GM18508 (cell line): ENCODE results near the gene NDUFA8.

Source experiments
- ATAC-seq: cut with Tn5 transposase; IDR thresholded peaks from one replicate; pipeline ENCODE4 v1.9.1; 2021; ENCODE audit warnings: moderate number of reproducible peaks; ENCODE audit not compliant: insufficient read depth, unreplicated experiment

Gene NDUFA8

DNA sequence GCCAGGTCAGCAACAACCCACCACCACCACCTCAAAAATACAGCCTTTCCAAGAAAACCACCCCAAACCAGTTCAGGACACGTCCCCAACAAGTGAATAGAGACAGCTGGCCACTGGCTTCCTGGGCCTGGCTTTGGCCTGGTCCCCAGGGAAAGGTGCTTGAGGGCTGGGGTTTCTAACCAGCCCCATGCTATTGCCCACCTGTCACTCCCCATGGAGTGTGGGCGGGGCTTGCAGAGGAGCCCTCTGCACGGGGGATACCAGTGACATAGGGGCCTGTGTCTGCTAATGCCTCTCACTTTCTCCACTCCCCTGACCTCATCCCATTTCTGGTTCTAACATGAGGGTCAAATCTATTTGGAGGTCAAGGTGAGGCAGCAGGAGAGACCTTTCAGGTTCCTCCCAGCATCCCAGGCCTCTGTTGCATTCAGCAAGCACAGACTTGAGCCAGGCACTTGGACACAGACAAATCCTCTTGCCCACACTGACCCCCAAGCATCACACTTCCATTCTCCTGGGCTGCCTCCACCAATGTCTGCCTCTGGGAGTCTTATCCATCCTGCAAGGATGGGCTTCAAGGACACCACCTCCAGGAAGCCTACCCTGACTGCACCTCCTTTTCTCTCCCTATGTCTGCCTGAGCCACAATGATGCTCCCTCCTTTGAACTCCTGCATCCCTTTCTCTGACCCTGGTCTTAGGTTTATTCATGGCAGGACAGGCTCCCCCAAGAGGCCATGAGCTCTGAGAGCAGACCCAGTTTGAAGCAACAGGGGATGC is 50.4 kb downstream of the NDUFA8 start:
- ATAC-seq, result no peak

DNA sequence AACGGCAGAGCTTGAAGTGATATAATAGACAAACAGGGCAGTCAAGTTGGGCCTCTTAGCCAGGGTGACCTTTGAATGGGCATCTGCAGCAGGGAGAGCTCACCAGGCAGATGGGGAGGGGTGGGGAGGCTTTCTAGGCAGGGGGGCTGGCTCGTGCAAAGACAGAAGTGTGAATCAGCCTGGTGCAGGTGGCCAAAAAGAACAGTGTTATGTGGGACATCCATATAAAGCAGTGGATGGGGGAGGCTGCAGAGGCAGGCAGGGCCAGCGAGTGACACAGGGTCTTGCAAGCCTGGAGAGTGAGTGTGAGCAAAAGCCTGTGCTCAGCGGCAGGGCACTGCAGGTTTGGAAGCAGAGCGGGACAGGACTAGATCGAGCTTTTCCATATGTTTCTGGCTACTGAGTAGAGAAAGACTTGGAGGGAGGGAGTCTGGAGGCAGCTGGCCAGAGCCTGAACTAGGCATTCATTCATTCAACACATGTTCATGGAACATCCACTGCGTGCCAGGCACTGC is 52.2 kb downstream of the NDUFA8 start:
- no peak for ATAC-seq

DNA sequence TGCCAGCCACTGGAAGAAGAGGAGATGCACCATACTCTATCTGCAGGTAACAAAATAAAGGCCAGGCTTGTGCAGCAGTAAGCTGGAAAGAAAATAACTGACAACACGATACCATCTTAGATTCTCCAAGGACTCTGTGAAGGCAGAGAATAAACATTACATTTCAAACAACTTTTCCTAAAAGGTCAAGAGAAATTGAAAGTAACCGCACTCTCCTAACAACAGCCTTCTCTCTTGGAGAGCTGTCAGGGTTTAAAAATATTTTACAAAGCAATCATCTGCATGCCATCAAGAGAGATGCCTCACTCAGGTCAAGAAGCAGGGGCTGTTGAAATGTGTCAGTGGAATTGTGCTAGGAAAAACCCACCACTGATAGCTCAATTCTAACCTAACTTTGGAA is 53.0 kb downstream of the NDUFA8 start:
- ATAC-seq, result no peak

DNA sequence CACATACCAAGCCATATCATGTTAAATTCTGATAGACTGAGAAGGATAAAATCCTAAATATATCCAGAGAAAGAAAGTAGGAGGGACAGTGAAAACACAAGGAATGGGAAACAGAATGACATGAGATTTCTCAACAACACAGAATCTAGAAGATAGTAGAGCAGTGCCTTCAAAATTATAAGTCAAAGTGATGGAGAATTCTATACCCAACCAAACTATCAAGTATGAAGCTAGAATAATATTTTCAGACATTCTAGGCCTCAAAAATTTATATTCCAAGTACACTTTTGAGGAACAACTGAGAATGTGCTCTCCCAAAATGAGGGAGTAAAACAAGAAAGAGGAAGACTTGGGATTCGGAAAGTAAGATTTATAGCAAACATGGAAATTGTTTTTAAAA is 55.6 kb downstream of the NDUFA8 start:
- ATAC-seq, result no peak

DNA sequence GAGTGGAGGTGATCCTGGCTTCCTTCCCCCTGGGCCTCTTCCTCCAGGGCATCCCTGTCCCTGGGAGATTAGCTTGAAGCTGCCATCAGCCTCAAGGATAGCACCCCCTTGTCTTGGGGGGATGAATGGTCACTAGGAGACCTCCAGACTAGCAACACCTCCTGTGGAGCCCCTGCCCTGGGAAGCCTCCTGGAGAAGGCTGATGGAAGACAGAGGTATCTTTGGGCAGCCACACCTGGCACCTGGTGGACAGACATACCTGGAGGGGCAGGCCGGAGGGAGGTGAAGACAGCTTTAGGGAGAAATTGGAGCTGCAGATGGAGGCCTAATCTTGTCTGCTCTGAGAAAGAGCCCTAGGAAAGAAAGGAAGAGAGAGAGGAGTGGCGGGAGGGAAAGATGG is 57.4 kb downstream of the NDUFA8 start:
- ATAC-seq, result no peak

DNA sequence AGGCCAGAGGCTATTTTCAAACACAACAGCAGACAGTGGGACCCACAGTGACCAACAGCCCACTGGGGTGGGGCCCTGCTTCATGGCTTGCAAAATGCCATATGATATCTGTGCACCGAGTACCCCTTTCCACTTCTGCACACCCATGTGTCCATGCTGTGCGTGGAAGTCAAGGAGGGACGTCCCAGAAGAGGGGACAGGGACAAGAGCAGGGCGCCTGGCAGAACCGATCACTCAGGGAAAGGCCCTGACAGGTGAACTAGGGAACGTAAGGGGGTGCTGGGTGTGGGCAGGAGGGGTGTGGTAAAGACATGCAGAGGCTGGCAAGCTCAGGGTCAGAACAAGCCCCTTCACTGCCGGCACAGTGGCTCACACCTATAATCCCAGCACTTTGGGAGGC is 58.8 kb downstream of the NDUFA8 start:
- no peak for ATAC-seq

DNA sequence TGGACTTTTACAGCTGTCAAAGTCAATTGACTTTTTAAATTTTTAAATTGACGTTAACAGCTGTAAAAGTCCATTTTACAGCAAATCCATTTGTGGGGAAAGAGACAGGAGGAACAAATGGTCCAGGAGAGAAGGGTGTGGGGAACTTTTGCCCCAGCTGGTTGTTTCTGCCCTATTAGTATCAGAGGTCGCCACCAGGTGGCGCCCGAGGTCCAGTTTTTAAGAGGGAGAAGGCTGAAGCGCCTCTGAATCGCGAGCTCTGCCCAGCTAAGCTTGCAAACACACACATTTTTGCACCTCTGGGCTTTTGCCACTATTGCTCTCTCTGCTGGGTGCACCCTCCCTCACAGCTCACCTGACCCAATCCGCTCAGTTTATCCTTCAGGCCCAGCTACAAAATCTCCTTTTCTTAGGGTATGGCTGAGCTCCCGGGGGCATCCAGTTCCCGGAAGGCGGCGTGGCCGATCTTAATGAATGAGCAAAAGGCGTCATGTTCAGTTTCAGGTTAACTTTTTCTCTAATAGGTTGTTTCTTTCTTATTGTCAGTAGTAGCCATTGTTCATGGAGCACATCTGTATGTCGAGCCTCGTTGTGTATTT is 60.2 kb downstream of the NDUFA8 start:
- no peak for ATAC-seq

DNA sequence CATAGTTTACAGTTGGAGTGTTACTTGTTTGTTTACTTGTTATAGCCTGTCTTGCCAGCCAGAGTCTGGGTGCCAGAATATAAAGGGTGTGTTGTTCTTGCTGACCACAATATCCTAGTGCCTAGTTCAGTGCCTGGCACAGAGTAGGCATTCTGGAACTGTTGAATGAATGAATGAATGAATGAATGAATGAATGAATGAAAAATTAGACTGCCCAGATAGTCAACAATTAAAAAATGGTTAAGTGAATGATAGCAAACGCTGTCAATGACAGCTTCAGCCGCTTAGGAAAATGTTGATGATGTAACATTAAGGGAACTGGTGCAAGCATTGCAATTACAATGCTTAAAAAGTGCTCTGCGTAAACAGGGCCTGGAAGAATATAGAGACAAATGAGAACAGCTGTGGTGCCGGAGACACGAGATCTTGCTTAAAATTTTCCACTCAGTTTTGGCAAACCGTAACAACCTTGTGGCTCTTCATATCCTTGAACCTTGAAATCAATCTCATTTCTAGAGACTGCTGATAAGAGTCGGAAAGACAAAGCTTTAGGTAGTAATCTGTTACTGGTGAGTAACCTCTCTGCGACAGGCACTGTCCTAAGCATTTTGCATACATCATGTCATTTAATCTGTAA is 61.8 kb downstream of the NDUFA8 start:
- ATAC-seq, result no peak

DNA sequence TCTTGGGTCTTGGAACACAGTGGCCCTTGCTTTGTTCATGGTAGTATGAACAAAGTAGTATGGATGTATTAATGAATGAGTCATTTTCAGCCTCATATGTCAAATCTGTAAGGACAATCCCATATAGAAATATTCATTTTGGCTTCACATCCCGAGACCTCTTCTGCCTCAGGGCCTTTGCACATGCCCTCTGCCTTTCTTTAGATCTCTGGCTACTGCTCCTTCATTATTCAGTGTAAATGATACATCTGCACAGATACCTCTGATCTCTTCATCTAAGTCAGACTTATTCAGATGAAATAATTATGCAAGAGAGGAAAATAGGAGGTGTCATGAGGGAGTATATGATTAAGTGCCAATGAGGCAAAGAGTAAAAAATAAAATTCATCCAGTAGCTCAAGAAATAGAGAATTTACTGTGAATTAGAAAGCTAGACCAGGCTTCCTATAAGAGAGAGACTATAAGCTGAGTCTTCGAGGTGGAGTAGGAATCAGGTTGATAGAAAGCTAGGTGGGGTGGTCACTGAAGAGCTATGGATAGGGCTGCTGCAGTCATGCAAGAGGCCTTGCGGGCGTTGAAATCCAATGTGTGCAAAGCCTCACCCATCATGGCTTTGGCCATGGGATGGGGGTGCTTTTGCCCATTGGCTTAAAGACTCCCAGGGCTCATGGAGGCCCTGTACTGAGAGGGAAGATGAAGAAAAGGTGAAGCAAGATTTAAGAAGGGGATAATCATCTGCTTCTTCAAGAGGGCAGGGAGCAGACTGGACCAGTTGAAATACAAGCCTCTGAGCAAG is 62.8 kb downstream of the NDUFA8 start:
- no peak for ATAC-seq

DNA sequence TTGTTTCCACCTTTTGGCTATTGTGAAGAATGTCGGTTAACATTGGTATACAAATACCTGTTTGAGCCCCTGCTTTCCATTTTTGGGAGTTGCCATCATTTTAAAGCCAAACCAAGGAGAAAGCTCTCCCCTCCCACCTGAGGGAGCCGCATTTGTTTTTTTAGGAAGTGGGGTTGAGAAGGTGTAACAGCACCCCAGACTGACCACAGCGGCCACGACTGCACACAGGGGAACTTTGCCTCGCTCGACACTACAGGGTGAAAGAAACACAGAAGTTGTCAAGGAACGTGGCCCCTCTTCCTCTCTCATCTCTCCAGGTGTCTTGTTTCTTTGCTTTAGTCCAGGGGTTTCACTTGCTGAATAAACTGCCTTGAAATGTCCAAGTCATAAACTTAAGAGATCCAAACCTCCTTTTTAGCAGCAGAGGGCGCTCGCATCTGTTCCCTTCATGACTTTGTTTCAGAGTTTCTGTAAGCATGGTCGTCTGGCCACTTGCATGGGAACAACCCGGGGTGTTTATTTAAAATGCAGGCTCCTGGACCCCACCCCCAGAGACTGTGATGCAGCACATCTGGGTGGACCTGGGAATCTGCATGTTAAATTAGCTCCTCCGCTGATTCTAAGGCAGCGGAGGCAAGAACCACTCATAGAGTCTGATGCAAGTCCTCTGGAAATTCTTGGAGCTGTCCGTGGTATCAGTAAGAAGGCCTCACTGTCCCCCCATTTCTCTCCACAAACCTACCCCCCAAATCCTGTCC is 64.4 kb downstream of the NDUFA8 start:
- ATAC-seq, result no peak
